Body of pancreas (tissue), 4 donors: Measurements from ENCODE around the gene NYNRIN. TPM values are rescaled to one million over a fixed set of nuclear protein-coding genes. Genes with fewer than 3 reads are reported as not detected.

Source experiments
- ATAC-seq: fragments of 150-250 bp; one replicate; pipeline ENCODE4 v1.9.1; 2016
- DNase-seq, 4 donors: peaks; one replicate each; pipeline ENCODE4 v3.0.0-alpha.2; 2019
- H3K27ac ChIP-seq, 4 donors: fragments of 200-600 bp; sonication (generic); 1 replicate in 3 of 4; 2 replicates in 1 of 4; pipeline versions ENCODE4 v1.5.1 to v1.6.1; 2016 to 2019; ENCODE audit warnings: mild to moderate bottlenecking in 1 of 4, mixed read lengths in 1 of 4, moderate library complexity in 1 of 4
- H3K27me3 ChIP-seq, 2 donors: fragments of 200-600 bp; sonication (generic); one replicate each; pipeline ENCODE4 v1.6.0; 2016; ENCODE audit warnings: mild to moderate bottlenecking in 1 of 2
- H3K36me3 ChIP-seq, 2 donors: fragments of 200-600 bp; sonication (generic); replicated peaks in 1 of 2; 2 replicates each; pipeline ENCODE4 v1.5.1; 2016; ENCODE audit warnings: low read depth in 2 of 2; ENCODE audit not compliant: insufficient read depth in 1 of 2
- H3K4me1 ChIP-seq: fragments of 200-600 bp; sonication (generic); one replicate; pipeline ENCODE4 v1.6.0; 2016
- H3K4me3 ChIP-seq, 2 donors: fragments of 200-600 bp; sonication (generic); 1 replicate in 1 of 2; 2 replicates in 1 of 2; pipeline ENCODE4 v1.5.1; 2016 to 2019
- H3K9me3 ChIP-seq, 3 donors: fragments of 200-600 bp; sonication (generic); 1 replicate in 2 of 3; 2 replicates in 1 of 3; pipeline ENCODE4 v1.5.1; 2016
- POLR2A ChIP-seq, 3 donors: fragments of 450-650 bp; IDR thresholded peaks; one replicate each; pipeline ENCODE4 v1.6.1; 2016; ENCODE audit warnings: antibody characterized with exemption in 3 of 3, mild to moderate bottlenecking in 2 of 3
- WGBS, 2 donors: methylation state at CpG; one replicate each; pipeline ENCODE4 v1.1.5; 2017; 5-methylcytosine and 5-hydroxymethylcytosine counted together
- intact Hi-C: fragments of 100-400 bp; cut with DNase I; formaldehyde crosslinking; loops from one replicate; pipeline ENCODE4 v1.15.1; 2023
- total RNA-seq, 2 donors: library from RNA; depleted of rRNA; stranded (reverse); fragments of >200 nt; gene quantifications; one replicate each; pipeline ENCODE4 v1.1.0, GENCODE V29; 2016
- TF ChIP-seq, protein P1 (sequence below), 7 experiments: fragments of 450-650 bp in 4 of 7; fragments of 200-600 bp in 3 of 7; sonication (generic) in 3 of 7; IDR thresholded peaks; one replicate each; pipeline ENCODE4 v1.5.1; 2016 to 2019; ENCODE audit warnings: antibody characterized with exemption in 7 of 7

NYNRIN gene
- total RNA-seq, 2 donors from 2014 or later = 7.3 to 7.5 TPM

GRCh38 chr14:24434036-24434435, 35.2 kb downstream of the NYNRIN start:
- intact Hi-C loops = loop anchor here (5.0 to 10.0 kb wide), 2 partner anchors 62 to 99 kb away; partner anchors contain the start of genes ADCY4 and RIPK3

DNA sequence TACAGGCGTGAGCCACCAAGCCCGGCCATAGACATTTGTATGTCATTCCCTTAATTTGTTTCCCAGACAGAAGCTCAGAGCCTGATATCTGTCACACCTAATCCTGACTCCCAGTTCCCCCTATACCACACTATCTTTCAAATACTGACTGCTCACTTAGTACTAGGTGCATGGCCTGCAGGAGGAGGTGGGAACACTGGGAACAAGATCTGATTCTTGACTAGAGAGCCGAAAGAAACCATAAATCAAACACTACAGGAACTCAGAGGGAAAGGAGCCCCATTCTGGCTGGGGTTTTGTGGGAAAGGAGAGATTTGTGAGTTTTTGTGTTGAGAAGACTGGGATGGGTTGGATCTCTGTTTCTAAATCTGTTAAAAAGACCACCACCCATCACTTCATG, 35.9 kb downstream of the NYNRIN start:
- Histone ChIP-seq H3K27ac (no peak overlapping the region), H3K4me1 (peaks cover 37% of the 10 kb centered on the region), H3K27me3 (no peaks in the 10 kb centered on the region)

More at GRCh38 chr14:24434036-24434435, 35.2 kb downstream of the NYNRIN start:
- ATAC-seq = no peak
- 67 to 74% methylated on average over 7 of the region's 7 CpGs for WGBS, 2 donors
- Histone ChIP-seq H3K4me3 (no peak overlapping the region), H3K36me3 (peaks cover 9 to 14% of the 10 kb centered on the region in 2 donors), H3K27me3 (no peaks in the 10 kb centered on the region), H3K27ac (no peak overlapping the region), H3K4me1 (peaks cover 42% of the 10 kb centered on the region), H3K9me3 (no peaks in the 10 kb centered on the region)
- no peak for TF ChIP-seq POLR2A (IDR thresholded peaks at IDR 0.05)
- TF ChIP-seq, protein P1, sequence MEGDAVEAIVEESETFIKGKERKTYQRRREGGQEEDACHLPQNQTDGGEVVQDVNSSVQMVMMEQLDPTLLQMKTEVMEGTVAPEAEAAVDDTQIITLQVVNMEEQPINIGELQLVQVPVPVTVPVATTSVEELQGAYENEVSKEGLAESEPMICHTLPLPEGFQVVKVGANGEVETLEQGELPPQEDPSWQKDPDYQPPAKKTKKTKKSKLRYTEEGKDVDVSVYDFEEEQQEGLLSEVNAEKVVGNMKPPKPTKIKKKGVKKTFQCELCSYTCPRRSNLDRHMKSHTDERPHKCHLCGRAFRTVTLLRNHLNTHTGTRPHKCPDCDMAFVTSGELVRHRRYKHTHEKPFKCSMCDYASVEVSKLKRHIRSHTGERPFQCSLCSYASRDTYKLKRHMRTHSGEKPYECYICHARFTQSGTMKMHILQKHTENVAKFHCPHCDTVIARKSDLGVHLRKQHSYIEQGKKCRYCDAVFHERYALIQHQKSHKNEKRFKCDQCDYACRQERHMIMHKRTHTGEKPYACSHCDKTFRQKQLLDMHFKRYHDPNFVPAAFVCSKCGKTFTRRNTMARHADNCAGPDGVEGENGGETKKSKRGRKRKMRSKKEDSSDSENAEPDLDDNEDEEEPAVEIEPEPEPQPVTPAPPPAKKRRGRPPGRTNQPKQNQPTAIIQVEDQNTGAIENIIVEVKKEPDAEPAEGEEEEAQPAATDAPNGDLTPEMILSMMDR (IDR thresholded peaks at IDR 0.05) = no peak
- DNase-seq = no peak

GRCh38 chr14:24435192-24435810, 36.5 kb downstream of the NYNRIN start:
- DNase-seq (no peak), ATAC-seq (no peak)
- H3K4me1 ChIP-seq = peaks cover 43% of the 10 kb centered on the region
- TF ChIP-seq, protein P1 (IDR thresholded peaks at IDR 0.05) = no peak
- intact Hi-C loops = loop anchor here (10.0 kb wide), 1 partner anchor 100 kb away; the partner anchor contains the start of genes ADCY4 and RIPK3
- no peaks in the 10 kb centered on the region for H3K9me3 ChIP-seq
- peaks cover 9 to 16% of the 10 kb centered on the region in 2 donors for H3K36me3 ChIP-seq
- no peak overlapping the region for H3K4me3 ChIP-seq
- H3K27ac ChIP-seq = no peak overlapping the region
- 66 to 68% methylated on average over 2 of the region's 2 CpGs for WGBS, 2 donors
- no peaks in the 10 kb centered on the region for H3K27me3 ChIP-seq

More for the DNA sequence above, 35.9 kb downstream of the NYNRIN start:
- TF ChIP-seq POLR2A (IDR thresholded peaks at IDR 0.05) = no peak
- TF ChIP-seq, protein P1 (IDR thresholded peaks at IDR 0.05) = no peak
- Histone ChIP-seq H3K9me3 (no peaks in the 10 kb centered on the region), H3K4me3 (no peak overlapping the region), H3K36me3 (peaks cover 9 to 15% of the 10 kb centered on the region in 2 donors)
- intact Hi-C loops = loop anchor here (5.0 to 10.0 kb wide), 2 partner anchors 62 to 100 kb away; partner anchors contain the start of genes ADCY4 and RIPK3
- no peak for ATAC-seq
- DNase-seq = no peak
- 58 to 79% methylated on average over 3 of the region's 3 CpGs for WGBS, 2 donors

- Histone ChIP-seq H3K4me3 (no peak overlapping the region), H3K36me3 (peaks cover 9 to 16% of the 10 kb centered on the region in 2 donors), H3K9me3 (no peaks in the 10 kb centered on the region), H3K27ac (peak overlapping the region in 3 of 4 donors; percentile 39 to 58 (median 55)), H3K27me3 (no peaks in the 10 kb centered on the region), H3K4me1 (peaks cover 43% of the 10 kb centered on the region)
- WGBS, 2 donors = 55 to 57% methylated on average over 6 of the region's 6 CpGs
- intact Hi-C loops = loop anchor here (10.0 kb wide), 1 partner anchor 101 kb away; the partner anchor contains the start of genes ADCY4 and RIPK3
- TF ChIP-seq POLR2A (IDR thresholded peaks at IDR 0.05) = no peak
- TF ChIP-seq, protein P1 (IDR thresholded peaks at IDR 0.05) = no peak
- ATAC-seq (no peak), DNase-seq (no peak)
Observed at GRCh38 chr14:24435998-24436354, 37.2 kb downstream of the NYNRIN start.
